ENCODE results near the gene CADM2.

DNA sequence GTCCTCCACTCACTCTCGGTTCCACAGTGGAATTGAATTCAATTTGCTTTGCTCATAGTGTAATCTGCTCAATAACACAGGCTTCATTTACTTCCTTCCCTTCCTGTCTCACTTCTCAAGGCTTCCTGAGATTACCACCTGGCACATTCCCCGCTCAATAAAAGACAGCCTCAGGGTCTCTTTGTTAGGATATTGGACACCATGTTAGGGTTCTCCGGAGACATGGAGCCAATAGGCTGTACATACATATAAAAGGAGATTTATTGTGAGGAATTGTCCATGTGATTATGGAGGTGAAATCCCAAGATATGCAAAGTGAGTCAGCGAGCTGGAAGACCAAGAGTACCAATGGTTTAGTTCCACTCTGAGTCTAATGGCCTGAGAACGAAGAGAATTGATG is 974.5 kb downstream of the CADM2 start:
- TF ChIP-seq, protein P1, sequence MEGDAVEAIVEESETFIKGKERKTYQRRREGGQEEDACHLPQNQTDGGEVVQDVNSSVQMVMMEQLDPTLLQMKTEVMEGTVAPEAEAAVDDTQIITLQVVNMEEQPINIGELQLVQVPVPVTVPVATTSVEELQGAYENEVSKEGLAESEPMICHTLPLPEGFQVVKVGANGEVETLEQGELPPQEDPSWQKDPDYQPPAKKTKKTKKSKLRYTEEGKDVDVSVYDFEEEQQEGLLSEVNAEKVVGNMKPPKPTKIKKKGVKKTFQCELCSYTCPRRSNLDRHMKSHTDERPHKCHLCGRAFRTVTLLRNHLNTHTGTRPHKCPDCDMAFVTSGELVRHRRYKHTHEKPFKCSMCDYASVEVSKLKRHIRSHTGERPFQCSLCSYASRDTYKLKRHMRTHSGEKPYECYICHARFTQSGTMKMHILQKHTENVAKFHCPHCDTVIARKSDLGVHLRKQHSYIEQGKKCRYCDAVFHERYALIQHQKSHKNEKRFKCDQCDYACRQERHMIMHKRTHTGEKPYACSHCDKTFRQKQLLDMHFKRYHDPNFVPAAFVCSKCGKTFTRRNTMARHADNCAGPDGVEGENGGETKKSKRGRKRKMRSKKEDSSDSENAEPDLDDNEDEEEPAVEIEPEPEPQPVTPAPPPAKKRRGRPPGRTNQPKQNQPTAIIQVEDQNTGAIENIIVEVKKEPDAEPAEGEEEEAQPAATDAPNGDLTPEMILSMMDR (IDR thresholded peaks at IDR 0.05): no peak
- TF ChIP-seq ZFX (IDR thresholded peaks at IDR 0.05; ENCODE audit: borderline replicate concordance): no peak
